Measurements from ENCODE around the gene SLC2A10.

DNA sequence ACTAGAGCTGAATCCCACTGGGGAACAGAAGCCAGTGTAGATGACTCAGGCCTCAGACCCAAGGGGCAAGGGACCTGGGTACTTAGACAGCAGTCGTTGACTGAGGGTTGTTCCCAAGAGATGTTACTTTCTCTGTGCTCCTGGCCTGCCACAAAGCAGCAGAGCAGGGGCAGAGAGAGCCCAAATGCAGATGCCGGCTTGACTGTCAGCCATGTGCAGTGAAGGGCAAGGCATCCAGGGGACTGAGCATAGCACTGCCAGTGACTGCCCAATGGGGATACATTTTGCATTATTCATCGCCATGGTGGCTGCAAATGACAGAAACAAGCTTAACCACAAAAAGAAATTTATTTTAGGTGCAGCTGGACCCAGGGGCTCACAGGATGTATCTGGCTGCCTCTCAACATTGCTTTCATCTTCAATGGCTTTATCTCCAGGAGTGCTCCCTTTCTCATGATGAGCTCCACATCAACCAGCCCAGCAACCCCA, 12.6 kb upstream of the SLC2A10 start:
- TF ChIP-seq CTCF (IDR thresholded peaks at IDR 0.05) (no peak), POLR2AphosphoS5 (IDR thresholded peaks at IDR 0.05; ENCODE audit: low read depth, low read length) (no peak), REST (IDR thresholded peaks at IDR 0.05; ENCODE audit: insufficient read depth in 1 of 2, low read depth in 2 of 2, low read length in 1 of 2) (no peak), SIN3A (IDR thresholded peaks at IDR 0.05; ENCODE audit: borderline replicate concordance, insufficient read depth, low read depth, low read length) (no peak), TCF7L2 (IDR thresholded peaks at IDR 0.05; ENCODE audit: low read depth, low read length) (no peak)

All from Panc1 (cell line).